ENCODE data around the gene RILPL2. TPM values are rescaled to one million over a fixed set of nuclear protein-coding genes. Genes with fewer than 3 reads are reported as not detected.
"Not testable (repeated sequence)": the region's sequence is repeated elsewhere in the genome, so short reads cannot be mapped to it uniquely, and the experiment has no call there.

The RILPL2 gene
- total RNA-seq, 1 experiment from 2014 or later: 3.9 TPM

DNA sequence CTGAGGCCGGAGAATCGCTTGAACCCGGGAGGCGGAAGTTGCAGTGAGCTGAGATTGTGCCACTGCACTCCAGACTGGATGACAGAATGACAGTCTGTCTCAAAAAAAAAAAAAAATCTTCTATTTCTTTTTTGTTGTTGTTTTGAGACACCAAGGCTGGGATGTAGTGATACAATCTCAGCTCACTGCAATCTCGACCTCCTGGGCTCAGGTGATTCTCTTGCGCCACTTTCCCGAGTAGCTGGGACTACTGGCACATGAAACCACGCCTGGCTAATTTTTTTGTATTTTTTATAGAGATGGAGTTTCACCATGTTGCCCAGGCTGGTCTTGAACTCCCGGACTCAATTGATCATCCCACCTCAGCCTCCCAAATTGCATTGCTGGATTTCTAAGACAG, 14.2 kb upstream of the RILPL2 start:
- no peak for DNase-seq (ENCODE audit: low spot score)

DNA sequence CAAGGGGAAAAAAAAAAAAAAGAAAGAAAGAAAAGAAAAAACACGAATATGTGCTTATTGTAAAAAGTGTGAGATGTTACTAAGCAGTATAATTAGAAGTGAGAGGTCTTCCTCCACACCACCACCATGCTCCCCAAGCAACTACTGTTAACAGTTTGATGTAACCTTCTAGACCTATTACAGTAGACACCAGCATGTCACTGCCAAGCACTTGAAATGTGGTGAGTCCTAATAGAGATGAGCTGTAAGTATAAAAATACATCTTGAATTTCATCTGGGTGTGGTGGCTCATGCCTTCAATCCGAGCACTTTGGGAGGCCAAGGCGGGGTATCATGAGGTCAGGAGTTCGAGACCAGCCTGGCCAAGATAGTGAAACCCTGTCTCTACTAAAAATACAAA, 13.4 kb upstream of the RILPL2 start:
- no peak for DNase-seq (ENCODE audit: low spot score)

DNA sequence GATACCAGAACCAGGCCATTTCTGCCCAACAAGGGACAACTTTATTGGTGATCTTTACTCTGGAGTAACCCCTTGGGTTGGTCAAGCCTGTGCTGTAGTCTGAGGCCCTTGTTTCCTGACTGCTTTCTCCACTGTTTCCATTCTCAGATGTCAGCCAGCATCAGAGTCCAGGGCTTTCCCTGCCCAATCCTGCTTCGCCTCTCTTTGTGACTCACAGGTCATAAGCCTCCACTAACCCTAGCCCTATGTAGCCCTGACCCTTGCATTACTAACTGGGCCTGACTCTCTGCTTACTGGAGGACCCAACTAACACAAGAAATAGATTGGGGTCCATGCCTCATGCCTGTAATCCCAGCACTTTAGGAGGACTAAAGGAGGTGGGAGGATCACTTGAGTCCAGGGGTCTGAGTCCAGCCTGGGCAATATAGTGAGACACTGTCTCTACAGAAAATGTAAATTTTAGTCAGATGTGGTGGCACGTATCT, 12.8 kb upstream of the RILPL2 start:
- no peak for DNase-seq (ENCODE audit: low spot score)

DNA sequence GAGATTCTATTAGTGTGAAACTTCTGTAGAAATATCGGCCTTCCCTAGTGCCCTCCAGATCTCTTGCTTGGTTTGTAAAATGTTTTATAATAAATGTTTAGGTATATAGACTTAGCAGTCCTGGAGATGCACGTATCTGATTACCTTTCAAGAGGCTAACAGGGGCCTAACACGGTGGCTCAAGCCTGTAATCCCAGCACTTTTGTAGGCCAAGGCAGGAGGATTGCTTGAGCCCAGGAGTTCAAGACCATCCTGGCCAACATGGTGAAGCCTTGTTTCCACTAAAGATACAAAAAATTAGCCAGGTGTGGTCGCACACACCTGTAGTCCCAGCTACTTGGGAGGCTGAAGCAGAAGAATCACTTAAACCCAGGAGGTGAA, 9.8 kb upstream of the RILPL2 start:
- DNase-seq (ENCODE audit: low spot score): no peak

DNA sequence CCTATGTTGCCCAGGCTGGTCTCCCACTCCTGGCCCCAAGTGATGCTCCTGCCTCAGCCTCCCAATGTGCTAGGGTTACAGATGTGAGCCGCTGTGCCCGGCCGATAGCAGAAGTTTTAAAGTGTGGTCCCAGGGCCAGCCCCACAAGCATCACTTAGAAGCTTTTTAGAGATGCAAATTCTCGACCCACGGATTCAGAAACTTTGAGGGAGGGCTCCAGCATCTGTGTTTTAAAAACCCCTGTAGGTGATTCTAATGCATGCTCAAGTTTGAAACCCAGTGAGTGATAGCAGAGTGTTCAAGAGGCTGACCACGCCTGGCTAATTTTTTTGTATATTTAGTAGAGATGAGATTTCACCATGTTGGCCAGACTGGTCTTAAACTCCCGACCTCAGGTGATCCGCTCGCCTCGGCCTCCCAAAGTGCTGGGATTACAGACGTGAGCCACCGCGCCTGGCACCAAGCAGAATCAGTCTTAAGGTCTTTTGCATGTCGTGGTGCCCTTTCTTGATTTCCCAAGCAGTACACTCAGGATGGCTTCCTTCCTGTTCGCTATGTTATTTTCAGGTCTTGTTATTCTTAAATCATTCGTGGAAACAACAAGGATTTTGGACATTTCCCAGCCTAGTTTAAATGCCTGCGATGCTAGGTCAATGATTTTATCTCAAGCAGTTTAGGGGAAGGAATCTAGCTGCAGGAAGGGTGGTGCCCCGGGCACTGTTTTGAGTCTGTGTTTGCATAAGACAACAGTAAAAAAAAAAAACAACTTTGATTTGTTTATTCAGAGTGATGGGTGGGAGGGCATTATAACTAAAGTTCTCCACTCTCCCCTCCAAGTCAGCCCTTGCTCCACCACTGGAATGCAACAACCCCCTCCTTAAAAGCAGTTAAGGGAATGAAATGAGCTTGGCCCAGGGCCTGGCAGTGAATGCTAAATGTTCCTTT, 9.2 kb upstream of the RILPL2 start:
- DNase-seq (ENCODE audit: low spot score): no peak

DNA sequence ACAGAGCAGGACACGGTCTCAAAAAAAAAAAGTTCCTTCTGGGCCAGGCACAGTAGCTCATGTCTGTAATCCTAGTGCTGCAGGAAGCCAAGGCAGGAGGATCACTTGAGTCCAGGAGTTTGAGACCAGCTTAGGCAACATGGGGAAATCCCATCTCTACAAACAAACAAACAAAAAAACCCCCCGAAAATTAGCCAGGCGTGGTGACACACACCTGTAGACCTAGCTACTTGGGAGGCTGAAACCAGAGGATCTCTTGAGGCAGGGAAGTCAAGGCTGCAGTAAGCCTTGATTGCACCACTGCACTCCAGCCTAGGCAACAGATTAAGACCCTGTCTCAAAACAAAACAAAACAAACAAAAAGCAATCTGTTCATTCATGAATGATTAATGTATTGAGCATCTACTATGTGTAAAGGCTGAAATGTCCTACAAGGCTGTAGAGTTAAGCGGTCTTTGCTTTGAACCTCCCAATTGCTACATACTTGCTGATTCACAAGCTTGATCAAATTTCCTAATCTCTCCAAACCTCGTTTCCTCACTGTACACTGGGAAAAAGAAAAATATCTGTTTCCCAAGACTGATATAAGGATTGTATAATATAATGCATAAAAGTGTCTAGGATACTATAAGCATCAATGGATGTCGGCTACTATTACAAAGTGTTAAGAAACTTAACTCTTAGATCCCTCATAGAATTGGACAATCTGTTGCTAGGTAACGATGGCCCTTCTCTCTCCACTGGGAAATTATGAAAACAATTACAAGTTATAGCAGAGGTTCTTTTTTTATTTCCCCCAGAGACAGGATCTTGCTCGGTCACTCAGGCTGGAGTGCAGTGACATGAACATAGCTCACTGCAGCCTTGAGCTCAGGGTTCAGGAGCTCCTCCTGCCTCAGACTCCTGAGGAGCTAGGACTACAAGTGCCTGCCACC, 7.9 kb upstream of the RILPL2 start:
- DNase-seq (ENCODE audit: low spot score): no peak

DNA sequence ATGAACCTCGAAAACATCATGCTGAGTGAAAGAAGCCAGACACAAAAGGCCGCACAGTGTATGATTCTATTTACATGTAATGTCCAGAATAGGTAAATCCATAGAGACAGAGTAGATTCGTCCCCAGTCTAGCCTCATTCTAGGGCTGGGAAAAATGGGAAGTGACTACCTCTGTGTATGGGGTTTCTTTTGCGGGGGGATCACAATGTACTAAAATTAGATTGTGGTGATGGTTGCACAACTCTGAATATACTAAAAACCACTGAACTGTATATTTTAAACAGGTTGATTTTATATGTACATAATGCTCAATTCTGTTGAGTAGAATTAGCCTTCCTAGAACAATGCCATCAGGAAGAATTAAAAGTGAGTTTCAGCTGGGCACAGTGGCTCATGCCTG, 6.3 kb upstream of the RILPL2 start:
- no peak for DNase-seq (ENCODE audit: low spot score)

DNA sequence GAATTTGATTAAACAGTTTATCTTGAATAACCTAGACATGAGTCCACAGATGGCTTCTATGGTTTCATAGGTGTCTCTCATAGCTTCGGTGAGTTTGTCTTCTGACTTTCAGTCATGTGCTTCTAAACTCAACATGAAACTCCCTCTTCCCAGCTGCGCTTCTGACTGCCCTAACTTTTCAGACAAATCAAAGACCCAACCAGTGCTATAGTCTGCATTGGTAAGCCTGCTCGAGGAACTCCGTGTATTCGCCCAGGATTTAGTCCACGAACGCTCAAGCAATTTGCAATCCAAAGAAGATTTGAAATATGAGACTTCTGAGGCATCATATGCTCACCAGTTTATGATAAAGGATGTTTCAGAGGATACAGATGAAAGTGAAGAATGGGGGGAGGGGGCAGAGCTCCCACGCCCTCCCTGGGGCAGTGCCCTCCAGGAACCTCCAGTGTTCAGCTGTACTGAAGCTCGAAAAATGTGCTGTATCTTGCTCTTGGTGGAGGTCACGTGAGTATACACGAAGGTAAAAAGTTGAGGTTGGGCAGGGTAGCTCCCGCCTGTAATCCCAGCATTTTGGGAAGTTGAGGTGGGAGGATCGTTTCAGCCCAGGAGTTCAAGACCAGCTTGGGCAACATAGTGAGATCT, 5.2 kb upstream of the RILPL2 start:
- no peak for DNase-seq (ENCODE audit: low spot score)

DNA sequence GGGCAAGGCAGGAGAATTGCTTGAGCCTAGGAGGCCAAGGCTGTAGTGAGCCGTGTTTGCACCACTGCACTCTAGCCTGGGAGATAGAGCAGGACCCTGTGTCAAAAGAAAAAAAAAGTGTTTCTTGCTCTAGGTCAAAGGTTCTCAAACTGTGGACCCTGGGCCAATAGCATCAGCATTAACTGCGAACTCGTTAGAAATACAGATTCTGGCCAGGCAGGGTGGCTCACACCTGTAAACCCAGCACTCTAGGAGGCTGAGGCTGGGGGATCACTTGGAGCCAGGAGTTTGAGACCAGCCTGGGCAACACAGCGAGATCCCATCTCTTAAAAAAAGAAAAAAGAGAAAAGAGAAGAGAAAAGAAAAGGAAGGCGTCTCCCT, 858 bp downstream of the RILPL2 start:
- DNase-seq (ENCODE audit: low spot score): no peak

DNA sequence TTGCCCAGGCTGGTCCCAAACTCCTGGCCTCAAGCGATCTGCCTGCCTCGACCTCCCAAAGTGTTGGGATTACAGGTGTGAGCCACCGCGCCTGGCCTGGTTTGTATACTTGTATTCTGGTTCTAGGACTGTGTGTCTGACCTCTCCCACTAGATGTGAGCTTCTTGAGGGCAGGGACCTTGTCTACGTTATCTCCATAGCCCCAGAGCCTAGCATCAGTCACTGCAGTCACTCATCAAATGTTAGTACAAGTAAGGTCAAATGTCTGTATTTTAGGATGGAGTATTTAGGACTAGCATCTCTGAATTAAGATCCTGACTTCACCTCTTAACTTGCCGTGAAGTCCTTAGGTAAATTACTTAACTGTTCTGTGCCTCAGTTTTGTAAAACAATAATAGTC, 2.9 kb downstream of the RILPL2 start:
- no peak for DNase-seq (ENCODE audit: low spot score)

DNA sequence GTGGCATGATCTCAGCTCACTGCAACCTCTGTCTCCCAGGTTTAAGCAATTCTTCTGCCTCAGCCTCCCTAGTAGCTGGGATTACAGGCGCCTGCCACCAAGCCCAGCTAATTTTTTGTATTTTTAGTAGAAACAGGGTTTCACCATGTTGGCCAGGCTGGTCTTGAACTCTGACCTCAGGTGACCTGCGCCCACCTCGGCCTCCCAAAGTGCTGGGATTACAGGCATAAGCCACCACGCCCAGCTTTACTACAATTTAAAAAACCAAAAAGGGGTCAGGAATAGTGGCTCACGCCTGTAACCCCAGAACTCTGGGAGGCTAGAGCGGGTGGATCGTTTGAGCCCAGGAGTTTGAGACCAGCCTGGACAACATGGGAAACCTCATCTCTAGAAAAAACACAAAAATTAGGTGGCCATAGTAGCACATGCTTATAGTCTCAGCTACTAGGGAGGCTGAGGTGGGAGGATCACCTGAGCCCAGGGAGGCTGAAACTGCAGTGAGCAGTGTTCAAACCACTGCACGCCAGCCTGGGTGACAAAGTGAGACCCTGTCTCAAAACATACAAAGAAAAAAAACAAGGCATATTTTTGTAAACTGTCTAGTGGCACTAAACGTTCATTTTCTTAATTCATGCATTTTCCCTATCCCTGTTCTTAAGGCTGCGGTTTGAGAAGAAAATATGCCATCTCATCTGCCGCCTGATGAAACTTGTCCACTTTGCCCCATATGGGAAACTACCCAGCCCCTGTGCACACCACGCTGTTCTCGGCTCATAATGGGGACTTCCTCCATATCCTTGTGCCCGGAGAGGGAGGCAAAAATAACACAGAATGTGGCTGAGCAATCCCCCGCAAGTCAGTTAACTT, 4.3 kb downstream of the RILPL2 start:
- not testable (repeated sequence) for DNase-seq (ENCODE audit: low spot score)

DNA sequence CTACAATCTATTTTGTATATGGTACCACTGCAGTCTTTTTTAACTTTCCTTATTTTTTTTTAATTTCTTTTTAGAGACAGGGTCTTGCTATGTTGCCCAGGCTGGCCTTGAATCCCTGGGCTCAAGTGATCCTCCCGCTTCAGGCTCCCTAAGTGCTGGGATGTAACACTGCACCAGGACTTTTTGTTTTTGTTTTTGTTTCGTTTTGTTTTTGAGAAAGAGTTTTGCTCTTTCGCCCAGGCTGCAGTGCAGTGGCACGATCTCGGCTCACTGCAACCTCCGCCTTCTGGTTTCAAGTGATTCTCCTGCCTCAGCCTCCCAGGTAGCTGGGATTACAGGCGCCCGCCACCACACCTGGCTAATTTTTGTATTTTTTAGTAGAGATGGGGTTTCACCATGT, 7.4 kb downstream of the RILPL2 start:
- DNase-seq (ENCODE audit: low spot score): not testable (repeated sequence)

DNA sequence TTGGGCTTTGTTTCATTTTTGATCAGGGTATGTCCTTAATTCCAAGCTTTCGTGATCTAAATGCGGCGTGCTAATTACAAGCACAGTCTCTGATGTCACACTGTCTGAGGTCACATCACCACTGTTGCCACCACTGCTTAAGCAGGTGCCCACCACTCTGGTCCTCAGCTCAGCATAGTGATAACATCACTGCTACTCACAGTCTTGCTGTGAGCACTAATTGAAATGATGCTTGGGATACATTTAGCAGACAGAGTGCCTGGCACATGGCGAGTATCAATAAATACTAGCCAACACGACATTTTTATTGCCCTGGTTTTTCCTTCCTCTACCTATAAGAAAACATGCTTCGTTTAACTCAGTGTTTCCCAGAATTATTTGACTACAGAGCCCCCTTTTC, 7.9 kb downstream of the RILPL2 start:
- no peak for DNase-seq (ENCODE audit: low spot score)

DNA sequence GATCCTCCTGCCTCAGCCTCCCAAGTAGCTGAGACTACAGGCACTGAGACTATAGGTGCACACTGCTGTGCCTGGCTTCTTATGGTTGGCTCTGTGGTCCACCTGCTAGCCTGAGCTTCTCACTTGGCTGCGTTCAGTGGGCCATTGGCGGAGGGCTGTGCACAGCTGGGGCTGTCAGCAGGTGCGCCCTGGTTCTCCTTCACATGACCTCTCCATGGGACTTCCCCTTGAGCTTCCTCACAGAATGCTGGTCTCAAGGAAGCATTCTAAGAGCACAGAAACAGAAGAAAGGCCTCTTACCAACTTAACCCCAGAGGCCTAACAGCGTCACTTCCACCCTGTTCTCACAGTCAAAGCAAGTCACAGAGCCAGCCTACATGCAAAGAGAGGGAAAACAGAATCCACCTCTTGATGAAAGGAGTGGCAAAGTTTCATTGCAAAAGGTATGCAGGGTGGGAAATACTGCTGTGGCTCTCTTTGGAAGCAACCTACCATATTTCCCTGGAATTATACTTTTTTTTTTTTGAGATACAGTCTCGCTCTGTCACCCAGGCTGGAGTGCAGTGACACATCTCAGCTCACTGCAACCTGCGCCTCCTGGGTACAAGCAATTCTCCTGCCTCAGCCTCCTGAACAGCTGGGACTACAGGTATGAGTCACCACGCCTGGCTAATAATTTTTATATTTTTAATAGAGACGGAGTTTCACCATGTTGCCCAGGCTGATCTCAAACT, 9.3 kb downstream of the RILPL2 start:
- no peak for DNase-seq (ENCODE audit: low spot score)

DNA sequence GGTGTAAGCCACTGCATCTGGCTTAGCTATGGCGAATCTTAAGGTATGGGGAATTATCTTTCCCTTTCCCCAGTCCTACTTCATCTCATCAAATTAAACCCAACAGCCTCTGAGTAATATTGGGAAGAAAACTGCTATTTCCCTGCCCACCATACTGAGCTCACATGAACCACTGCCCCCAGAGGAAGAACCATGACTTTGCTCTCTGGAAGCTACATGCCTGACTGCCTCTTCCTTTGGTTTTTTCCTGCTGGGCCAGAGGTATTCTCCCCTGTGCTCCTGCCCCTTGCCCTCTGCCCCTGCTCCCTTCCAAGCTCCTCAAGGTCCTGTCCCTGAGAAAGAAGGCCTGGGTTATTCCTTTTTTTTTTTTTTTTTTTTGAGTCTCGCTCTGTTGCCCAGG, 15.2 kb downstream of the RILPL2 start:
- no peak for DNase-seq (ENCODE audit: low spot score)

DNA sequence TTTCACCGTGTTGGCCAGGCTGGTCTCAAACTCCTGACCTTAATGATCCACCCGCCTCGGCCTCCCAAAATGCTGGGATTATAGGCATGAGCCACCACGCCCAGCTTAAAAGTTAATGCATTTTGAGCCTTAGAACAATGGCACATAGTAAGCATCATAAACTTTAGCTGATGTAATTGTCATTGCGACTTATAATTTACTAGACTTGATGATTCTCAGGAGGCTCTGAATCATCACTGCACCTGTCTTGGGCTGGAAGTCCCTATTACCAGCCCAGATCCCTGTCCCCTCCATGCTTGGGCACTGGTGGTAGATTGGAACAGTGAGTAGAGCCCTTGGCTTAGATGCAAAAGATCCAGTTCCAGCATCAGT, 26.5 kb downstream of the RILPL2 start:
- DNase-seq (ENCODE audit: low spot score): no peak

DNA sequence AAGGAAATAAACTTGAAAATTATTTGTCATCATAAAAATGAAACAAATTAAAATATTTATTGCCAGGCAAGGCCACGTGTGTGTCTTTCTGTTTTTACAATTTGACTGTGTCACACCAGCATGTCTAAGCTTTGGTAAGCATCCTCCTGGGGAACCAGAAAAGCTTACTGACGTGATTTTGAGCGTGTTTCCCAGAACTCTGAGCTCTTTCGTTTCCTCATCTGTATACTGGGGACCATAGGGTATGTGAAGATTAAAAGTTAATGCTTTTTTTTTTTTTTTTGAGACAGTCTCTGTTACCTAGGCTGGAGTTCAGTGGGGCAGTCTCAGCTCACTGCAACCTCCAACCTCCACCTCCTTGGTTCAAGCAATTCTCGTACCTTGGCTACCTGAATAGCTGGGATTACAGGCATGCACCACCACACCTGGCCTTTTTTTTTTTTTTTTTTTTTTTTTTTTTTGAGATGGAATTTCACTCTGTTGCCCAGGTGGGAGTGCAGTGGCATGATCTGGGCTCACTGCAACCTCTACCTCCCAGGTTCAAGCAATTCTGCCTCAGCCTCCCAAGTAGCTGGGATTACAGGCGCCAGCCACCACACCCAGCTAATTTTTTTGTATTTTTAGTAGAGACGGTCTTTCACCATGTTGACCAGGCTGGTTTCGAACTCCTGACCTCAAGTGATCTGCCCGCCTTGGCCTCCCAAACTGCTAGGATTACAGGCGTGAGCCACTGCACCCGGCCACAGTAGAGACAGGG, 27.0 kb downstream of the RILPL2 start:
- not testable (repeated sequence) for DNase-seq (ENCODE audit: low spot score)

DNA sequence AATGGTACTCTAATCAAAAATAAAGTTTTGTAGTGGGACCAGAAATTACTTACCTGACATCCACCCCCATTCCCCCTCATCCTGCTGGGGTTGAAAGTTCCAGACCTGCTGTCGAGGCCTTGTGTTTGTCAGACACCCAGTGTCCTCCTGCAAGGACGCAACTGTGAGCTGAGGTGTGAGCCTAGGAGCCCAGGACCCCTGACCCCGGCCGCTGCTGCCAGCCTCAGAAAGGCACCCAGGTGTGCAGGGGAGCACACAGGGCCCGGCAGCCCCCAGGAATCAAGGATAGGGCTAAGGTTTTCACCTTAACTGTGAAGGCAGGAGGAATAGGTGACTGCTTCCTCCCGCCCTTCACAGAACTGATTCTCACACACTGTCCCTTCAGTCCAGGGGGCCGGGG, 27.9 kb downstream of the RILPL2 start:
- not testable (repeated sequence) for DNase-seq (ENCODE audit: low spot score)

DNA sequence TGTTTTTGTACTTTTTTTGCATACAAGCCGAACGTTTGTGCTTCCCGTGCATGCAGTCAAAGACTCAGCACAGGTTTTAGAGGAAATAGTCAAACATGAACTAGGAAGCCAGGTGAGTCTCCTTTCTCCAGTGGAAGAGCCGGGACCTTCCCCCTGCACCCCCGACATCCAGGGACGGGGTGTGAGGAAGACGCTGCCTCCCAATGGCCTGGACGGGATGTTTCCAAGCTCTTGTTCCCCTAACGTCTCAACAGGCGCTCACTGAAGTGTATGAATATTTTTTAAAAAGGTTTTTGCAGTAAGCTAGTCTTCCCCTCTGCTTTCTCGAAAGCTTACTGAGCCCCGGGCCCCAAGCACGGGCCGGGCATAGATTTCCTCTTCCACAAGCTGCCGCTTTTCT, 28.6 kb downstream of the RILPL2 start:
- DNase-seq (ENCODE audit: low spot score): not testable (repeated sequence)

DNA sequence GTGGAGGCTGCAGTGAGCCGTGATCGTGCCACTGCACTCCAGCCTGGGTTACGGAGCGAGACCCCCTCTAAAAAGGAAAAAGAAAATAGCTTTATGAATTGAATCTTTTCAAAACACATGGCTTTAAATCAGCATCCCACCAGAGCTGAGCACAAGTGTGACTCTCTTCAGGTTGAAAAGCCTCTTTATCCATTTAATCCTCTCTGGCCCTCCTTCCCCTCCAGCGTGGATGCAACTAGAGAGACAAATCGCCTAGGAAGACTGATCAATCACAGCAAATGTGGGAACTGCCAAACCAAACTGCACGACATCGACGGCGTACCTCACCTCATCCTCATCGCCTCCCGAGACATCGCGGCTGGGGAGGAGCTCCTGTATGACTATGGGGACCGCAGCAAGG, 29.2 kb downstream of the RILPL2 start:
- DNase-seq (ENCODE audit: low spot score): not testable (repeated sequence)
